Measurements from ENCODE around the gene SDK1.

Gene SDK1

GRCh38 chr7:3408814-3409595, 108.0 kb downstream of the SDK1 start:
- no peak for DNase-seq (ENCODE audit: low read depth in 1 of 2, low spot score in 1 of 2)

DNA sequence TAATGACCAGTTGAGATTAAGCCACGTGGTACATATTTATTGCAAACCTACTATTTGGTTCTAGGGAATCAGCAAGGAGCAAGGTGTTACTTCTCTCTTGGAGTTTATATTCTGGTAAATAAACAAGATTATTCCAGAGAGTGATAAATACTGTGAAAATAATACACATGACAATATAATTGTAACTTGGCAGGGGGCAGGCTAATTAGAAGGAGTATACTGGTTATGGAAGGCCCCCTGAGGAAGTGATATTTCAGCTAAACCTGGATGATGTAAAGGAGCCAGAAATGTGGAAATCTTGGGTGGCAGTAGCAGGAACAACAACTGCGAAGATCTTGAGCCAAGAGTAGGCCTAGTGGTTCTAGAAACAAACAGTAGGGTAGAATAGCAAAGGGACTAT, 111.8 kb downstream of the SDK1 start:
- no peak for DNase-seq (ENCODE audit: low read depth in 1 of 2, low spot score in 1 of 2)

DNA sequence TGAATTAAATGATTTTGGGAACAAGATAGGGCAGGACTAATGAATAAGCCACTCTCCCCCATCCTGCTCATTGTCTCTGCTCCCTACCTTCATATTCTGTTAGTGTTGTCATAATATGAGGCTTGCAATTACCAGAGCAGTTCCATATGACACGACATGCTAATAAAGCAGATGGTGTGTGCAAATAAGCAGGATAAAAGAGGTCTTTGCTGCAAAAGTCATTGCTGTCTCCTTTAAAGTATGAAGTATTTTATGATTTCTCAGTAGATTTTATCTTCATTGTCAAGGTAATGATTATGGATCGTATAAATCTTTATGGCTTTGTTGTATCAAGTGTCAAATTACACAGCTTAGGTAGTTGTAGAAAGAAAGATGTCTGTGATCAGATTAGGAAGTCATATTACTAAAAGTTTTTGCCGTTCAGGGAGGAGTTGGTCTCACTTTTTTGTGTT, 114.8 kb downstream of the SDK1 start:
- no peak for DNase-seq (ENCODE audit: low read depth in 1 of 2, low spot score in 1 of 2)

DNA sequence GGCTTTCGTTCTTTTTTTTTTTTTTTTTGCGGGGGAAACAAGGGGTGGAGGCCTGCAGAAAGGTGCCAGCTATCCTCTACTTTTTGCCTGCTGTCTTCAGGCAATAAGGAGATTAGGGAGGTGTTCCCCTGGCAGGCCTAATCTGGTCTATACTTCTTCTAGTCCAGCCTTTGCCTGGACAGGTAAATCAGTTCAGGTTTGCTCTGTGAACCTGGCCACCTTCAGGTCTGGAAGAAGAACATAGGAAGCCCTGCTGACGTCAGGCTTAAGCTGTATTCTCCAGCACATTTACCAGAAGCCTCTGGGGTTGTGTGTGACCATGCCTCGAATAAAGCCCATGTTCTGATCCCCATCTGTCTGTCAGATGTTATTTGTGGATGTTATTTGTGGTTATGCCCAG, 115.4 kb downstream of the SDK1 start:
- DNase-seq (ENCODE audit: low read depth in 1 of 2, low spot score in 1 of 2) = no peak

DNA sequence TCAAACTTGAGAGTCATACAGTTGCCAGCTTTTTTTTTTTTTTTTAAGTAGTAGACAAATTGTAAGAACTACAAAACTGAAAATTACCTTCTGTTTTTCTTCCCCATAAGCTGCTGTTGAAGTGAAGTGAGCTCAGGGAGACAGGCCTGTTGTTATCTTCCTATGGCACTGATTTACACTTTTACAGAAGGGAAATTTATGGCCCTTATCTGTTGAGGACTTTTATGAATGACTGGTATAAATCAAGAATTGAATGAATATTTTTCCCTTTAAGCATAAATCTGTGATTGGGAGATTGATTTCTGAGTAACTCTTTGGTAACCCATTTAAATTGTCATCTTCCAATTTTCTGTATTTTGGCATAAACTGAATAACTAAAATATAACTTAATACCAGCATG, 124.0 kb downstream of the SDK1 start:
- DNase-seq (ENCODE audit: low read depth in 1 of 2, low spot score in 1 of 2) = no peak

GRCh38 chr7:3426064-3426463, 125.0 kb downstream of the SDK1 start:
- no peak for DNase-seq (ENCODE audit: low read depth in 1 of 2, low spot score in 1 of 2)

GRCh38 chr7:3427957-3428356, 126.9 kb downstream of the SDK1 start:
- no peak for DNase-seq (ENCODE audit: low read depth in 1 of 2, low spot score in 1 of 2)

DNA sequence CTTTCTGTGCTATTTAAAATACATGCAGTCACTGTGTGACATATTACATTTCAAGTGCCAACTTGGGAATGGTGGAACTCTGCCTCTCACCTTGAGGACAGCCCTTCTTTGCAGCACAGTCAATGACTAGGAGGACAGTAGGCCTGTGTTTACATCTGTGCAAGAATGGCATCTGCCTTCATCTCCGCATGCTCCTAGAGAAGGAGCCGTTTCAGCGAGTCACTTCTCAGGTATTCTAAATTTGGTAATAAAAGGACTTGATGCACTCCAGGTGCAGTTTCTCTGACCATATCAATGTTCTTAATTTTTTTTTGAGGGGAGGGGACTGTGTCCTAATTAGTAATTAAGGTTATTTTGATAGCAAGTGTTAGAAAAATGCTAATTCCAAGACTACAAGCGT, 128.9 kb downstream of the SDK1 start:
- no peak for DNase-seq (ENCODE audit: low read depth in 1 of 2, low spot score in 1 of 2)

DNA sequence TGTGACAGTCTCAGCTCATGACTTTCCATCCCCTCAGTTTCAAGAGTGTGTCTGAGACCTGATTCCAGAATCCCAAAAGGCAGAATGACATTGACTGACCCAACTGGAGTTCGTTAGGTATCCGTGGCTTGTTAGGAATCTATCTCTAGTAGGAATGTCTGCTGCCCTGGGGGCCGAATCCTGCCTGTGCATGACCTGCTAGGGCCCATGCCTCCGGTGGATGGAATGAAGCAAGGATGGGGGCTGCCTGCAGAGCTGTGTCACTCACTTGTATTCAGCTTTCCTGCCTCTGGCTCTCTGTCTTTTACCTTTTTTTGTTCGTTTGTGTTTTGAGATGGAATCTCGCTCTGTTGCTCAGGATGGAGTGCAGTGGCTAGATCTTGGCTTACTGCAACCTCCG, 129.5 kb downstream of the SDK1 start:
- DNase-seq (ENCODE audit: low read depth in 1 of 2, low spot score in 1 of 2) = no peak

GRCh38 chr7:3431306-3431705, 130.3 kb downstream of the SDK1 start:
- DNase-seq (ENCODE audit: low read depth in 1 of 2, low spot score in 1 of 2) = no peak

DNA sequence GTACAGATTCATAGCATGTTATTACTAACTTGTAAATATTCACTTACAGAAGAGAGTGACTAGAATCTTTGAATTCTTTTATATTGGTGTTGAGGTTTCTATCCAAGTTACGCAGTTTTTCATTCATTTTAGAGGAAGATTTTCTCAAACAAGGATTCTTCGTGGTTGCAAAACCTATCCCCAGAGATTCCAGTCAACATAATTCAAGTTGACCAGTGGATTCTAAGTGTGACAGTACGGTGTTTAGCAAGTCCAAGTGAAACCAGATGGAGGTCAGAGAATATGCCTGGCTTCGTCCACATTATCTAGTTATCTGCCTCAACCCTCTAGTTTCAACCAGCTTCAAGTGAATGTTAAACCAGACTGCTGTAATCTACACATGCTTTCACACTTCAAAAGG, 131.9 kb downstream of the SDK1 start:
- no peak for DNase-seq (ENCODE audit: low read depth in 1 of 2, low spot score in 1 of 2)

- no peak for DNase-seq (ENCODE audit: low read depth in 1 of 2, low spot score in 1 of 2)
Observed at GRCh38 chr7:3434611-3435010, 133.6 kb downstream of the SDK1 start.

DNA sequence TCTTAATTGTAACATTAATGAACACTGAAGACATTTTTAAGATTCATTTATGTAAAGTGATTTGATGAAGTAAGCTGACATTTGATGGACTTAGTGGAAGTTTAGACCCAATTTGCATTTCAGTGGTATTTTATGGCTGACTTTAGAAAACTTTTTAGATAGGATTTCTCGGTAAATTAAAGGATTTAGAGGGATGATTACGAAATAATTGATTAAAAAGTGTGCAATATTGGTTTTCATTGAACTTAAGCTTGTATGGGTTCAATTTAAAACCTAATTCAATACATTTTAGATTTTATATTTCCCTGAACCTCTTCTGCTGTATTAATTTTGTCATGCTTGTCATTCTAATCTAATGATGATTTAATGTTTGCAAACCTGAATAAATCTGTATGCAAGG, 135.1 kb downstream of the SDK1 start:
- DNase-seq (ENCODE audit: low read depth in 1 of 2, low spot score in 1 of 2) = no peak

GRCh38 chr7:3436746-3437145, 135.7 kb downstream of the SDK1 start:
- DNase-seq (ENCODE audit: low read depth in 1 of 2, low spot score in 1 of 2) = no peak

DNA sequence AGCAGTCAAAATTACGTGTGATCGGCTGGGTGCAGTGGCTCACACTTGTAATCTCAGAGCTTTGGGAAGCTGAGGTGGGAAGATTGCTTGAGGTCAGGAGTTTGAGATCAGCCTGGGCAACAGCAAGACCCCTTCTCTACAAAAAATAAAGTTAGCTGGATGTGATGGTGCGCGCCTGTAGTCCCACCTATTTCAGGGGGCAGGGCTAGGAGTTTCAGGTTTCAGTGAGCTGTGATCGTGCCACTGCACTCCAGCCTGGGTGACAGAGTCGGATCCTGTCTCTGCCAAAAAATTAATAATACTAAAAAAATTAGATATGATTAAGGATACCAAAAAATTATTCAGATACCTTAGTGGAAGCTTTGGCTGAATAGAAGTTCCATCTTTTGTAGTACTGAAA, 136.4 kb downstream of the SDK1 start:
- DNase-seq (ENCODE audit: low read depth in 1 of 2, low spot score in 1 of 2) = no peak

DNA sequence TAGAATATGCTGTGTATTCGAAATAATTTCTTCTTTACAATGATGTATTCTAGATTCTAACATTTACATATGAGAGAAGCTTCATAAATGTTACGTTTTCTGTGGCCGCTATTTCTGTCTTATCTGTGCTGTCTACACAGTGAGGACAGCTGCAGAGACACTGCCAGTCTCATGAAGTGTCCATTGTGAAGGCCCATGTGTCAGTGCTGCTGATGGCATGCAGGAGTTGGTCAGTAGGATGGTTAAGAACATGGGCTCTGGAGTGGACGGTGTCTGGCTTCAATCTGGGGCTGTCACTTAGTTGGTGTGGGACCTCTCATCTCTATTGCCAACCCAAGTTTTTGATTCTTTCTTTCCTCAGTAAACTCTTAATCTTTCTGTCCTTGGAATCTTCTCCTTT, 137.3 kb downstream of the SDK1 start:
- DNase-seq (ENCODE audit: low read depth in 1 of 2, low spot score in 1 of 2) = no peak

DNA sequence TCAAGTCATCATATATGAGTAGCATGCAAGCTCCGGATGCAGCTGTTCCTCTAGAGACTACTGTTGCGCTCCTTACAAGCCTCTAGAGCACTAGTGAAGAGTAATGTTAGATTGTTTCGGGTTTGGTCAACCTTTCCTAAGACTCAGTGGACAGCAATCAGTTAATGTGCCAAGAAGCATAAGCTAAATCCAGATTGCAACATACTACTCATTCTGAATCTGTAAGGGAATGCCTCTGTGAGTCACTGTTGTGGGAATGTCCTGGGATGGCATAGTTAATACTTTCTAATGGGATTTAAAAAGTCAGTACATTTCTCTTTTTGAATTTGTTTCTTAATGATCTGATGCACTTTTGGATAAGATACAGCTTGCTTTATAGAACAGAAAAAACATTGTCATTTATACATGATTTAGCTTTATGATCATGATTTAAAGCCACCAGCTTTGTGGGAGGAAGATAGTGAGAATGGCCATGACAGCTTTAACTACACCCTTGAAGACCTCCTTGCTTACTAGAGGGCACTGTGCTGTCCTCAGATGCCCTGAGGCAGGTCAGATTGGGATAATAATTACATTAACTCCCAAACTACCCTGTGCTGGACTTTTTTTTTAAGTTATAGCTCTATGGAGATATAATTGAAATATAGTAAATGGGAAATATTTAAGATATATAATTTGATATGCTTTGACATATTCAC, 138.4 kb downstream of the SDK1 start:
- no peak for DNase-seq (ENCODE audit: low read depth in 1 of 2, low spot score in 1 of 2)

- DNase-seq (ENCODE audit: low read depth in 1 of 2, low spot score in 1 of 2) = no peak
Observed at GRCh38 chr7:3440509-3440908, 139.5 kb downstream of the SDK1 start.

GRCh38 chr7:3443716-3444115, 142.7 kb downstream of the SDK1 start:
- no peak for DNase-seq (ENCODE audit: low read depth in 1 of 2, low spot score in 1 of 2)

DNA sequence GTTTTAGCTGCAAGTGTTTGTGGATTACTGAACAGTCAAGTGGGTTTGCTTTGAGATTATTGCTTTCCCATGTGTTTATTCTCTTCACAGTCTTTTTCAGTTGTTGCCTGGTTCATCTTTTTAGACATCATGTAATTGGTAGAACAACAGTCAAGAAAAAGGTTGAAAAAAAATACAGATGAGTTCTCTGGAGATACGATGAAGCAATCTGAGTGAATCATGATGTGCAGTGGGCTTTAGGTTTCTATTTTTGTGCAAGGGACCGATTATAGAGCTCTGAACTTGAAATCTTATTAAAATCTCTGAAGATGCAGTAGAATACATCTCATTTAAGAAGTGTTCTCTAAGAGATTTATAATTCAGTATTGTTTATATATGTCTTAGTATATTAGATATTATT, 145.7 kb downstream of the SDK1 start:
- DNase-seq (ENCODE audit: low read depth in 1 of 2, low spot score in 1 of 2) = no peak

DNA sequence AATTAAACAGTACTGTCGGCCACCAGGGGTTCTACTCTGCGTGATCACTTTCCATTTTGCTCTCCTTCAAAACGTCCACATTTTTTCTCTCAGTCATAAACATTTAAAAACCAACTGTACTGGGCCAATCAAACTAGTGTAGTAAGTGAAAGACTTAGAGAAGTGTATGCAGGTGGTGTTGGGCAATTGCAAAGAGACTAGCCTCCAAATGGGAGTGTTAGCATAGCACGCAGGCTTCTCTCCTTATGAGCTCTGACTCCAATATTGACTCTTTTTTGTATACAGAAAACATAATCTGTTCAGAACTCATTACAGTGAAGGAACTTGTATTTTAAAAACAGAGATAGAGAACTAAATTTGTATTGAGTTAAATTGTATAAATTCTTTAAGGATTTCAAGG, 150.6 kb downstream of the SDK1 start:
- DNase-seq (ENCODE audit: low read depth in 1 of 2, low spot score in 1 of 2) = no peak

DNA sequence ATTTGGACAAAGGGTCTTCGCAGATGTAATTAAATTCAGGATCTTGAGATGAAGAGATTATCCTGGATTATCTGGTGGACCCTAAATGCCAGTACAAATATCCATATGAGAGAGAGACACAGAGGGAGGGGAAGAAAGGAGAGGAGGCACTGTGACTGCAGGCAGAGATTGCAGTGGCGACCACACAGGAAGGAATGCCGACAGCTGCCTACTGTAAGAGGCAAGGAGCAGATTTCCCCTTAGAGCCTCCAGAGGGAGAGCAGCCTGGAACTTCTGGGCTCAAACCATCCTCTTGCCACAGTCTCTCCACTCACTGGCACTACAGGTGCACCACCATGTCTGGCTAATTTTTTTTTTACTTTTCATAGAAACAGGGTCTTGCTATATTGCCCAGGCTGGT, 152.3 kb downstream of the SDK1 start:
- no peak for DNase-seq (ENCODE audit: low read depth in 1 of 2, low spot score in 1 of 2)

All from activated CD4-positive, alpha-beta T cell treated with anti-CD3 and anti-CD28 coated beads, Interleukin-2, amount 50 U/mL, for 24 hours (primary cell).